GM19035 (cell line): ENCODE data around the gene AP1M1.
"Not testable (repeated sequence)": the region's sequence is repeated elsewhere in the genome, so short reads cannot be mapped to it uniquely, and the experiment has no call there.

Experiments used
- ATAC-seq: cut with Tn5 transposase; IDR thresholded peaks from one replicate; pipeline ENCODE4 v1.9.1; 2021; ENCODE audit not compliant: unreplicated experiment

The AP1M1 gene

GRCh38 chr19:16197622-16198369, at the start of gene AP1M1:
Gene AP1M1, plus strand, starts transcription at chr19:16197911. Its CDS starts 116 bp downstream, at chr19:16198027.
- peak; percentile 89 for ATAC-seq

GRCh38 chr19:16148443-16149229, 49.1 kb upstream of the AP1M1 start:
- ATAC-seq: no peak

GRCh38 chr19:16153582-16154336, 44.0 kb upstream of the AP1M1 start:
- ATAC-seq: no peak

GRCh38 chr19:16154557-16154956, 43.2 kb upstream of the AP1M1 start:
- no peak for ATAC-seq

- no peak for ATAC-seq
Measured at GRCh38 chr19:16155128-16155527, 42.6 kb upstream of the AP1M1 start.

- ATAC-seq: no peak
Measured at GRCh38 chr19:16156904-16157303, 40.8 kb upstream of the AP1M1 start.

GRCh38 chr19:16157601-16158000, 40.1 kb upstream of the AP1M1 start:
- no peak for ATAC-seq

- ATAC-seq: no peak
Measured at GRCh38 chr19:16159655-16160054, 38.1 kb upstream of the AP1M1 start.

- no peak for ATAC-seq
Measured at GRCh38 chr19:16160445-16160942, 37.2 kb upstream of the AP1M1 start.

- no peak for ATAC-seq
Measured at GRCh38 chr19:16160943-16161560, 36.7 kb upstream of the AP1M1 start.

GRCh38 chr19:16161840-16162239, 35.9 kb upstream of the AP1M1 start:
- no peak for ATAC-seq

GRCh38 chr19:16164222-16164890, 33.4 kb upstream of the AP1M1 start:
- ATAC-seq: no peak

- no peak for ATAC-seq
Measured at GRCh38 chr19:16166417-16166816, 31.3 kb upstream of the AP1M1 start.

- no peak for ATAC-seq
Measured at GRCh38 chr19:16167055-16167454, 30.7 kb upstream of the AP1M1 start.

GRCh38 chr19:16168465-16169081, 29.1 kb upstream of the AP1M1 start:
- ATAC-seq: no peak

- ATAC-seq: no peak
Measured at GRCh38 chr19:16170134-16170533, 27.6 kb upstream of the AP1M1 start.

GRCh38 chr19:16175954-16176353, 21.8 kb upstream of the AP1M1 start:
- no peak for ATAC-seq

GRCh38 chr19:16178866-16179265, 18.8 kb upstream of the AP1M1 start:
- not testable (repeated sequence) for ATAC-seq

- ATAC-seq: no peak
Measured at GRCh38 chr19:16180611-16181010, 17.1 kb upstream of the AP1M1 start.

- no peak for ATAC-seq
Measured at GRCh38 chr19:16184665-16185122, 13.0 kb upstream of the AP1M1 start.
